Hepatocyte (in vitro differentiated cells): Measurements from ENCODE around the gene CEL.
"Not testable (repeated sequence)": the region's sequence is repeated elsewhere in the genome, so short reads cannot be mapped to it uniquely, and the experiment has no call there.

Source experiments
- CTCF ChIP-seq: fragments of 200-600 bp; sonication (generic); IDR thresholded peaks from 2 replicates; pipeline ENCODE4 v1.5.1; 2016; ENCODE audit warnings: antibody characterized with exemption, mild to moderate bottlenecking; ENCODE audit not compliant: poor library complexity
- EZH2 ChIP-seq: fragments of 200-600 bp; sonication (generic); IDR thresholded peaks from 2 replicates; pipeline ENCODE4 v1.6.1; 2016; ENCODE audit warnings: antibody characterized with exemption, mild to moderate bottlenecking, borderline replicate concordance

- peak; percentile 55 for TF ChIP-seq CTCF
- TF ChIP-seq EZH2 = not testable (repeated sequence)
Observed at GRCh38 chr9:133040892-133041479, 20.8 kb upstream of the CEL start.
